Choroid plexus epithelial cell (primary cell): ENCODE data around the gene GEN1.

Experiments
- DNase-seq: peaks from one replicate; pipeline ENCODE4 v3.0.0-alpha.2; 2010; ENCODE audit warnings: low read depth
- H3K4me3 ChIP-seq: 2 replicates; pipeline ENCODE4 v1.5.1; 2011; ENCODE audit warnings: low read depth, mild to moderate bottlenecking, control low read depth, low read length, moderate library complexity
- CTCF ChIP-seq: conservative IDR thresholded peaks from 2 replicates; pipeline ENCODE4 v1.5.1; 2011; ENCODE audit warnings: low read depth, mild to moderate bottlenecking, control low read depth, inconsistent platforms, low read length, moderate library complexity

Gene GEN1

GRCh38 chr2:17752892-17753802 lies 791 bp upstream of the GEN1 start:
- no peak for TF ChIP-seq CTCF
- DNase-seq, result peak; percentile 36
- H3K4me3 ChIP-seq, result peak overlapping the region; percentile 85

GRCh38 chr2:17754773-17755425 lies 961 bp downstream of the GEN1 start:
- H3K4me3 ChIP-seq, result peak overlapping the region; percentile 85
- peak; percentile 29 for DNase-seq
- no peak for TF ChIP-seq CTCF

- DNase-seq, result peak; percentile 42
- H3K4me3 ChIP-seq, result no peak overlapping the region
- TF ChIP-seq CTCF, result no peak
Measured at GRCh38 chr2:17756668-17757067, 2.7 kb downstream of the GEN1 start.

- TF ChIP-seq CTCF, result no peak
- peak; percentile 81 for DNase-seq
- H3K4me3 ChIP-seq, result no peak overlapping the region
Measured at GRCh38 chr2:17757321-17757720, 3.4 kb downstream of the GEN1 start.

- DNase-seq, result no peak
- no peak overlapping the region for H3K4me3 ChIP-seq
- TF ChIP-seq CTCF, result no peak
Measured at GRCh38 chr2:17758118-17758517, 4.2 kb downstream of the GEN1 start.

- DNase-seq, result peak; percentile 13
- no peak for TF ChIP-seq CTCF
- H3K4me3 ChIP-seq, result no peak overlapping the region
Measured at GRCh38 chr2:17759805-17760204, 5.9 kb downstream of the GEN1 start.
